HG03064 (cell line): ENCODE data around the gene SLC35F3.
"Not testable (repeated sequence)": the region's sequence is repeated elsewhere in the genome, so short reads cannot be mapped to it uniquely, and the experiment has no call there.

Experiments
- ATAC-seq: cut with Tn5 transposase; IDR thresholded peaks from one replicate; pipeline ENCODE4 v1.9.1; 2021; ENCODE audit warnings: low read depth; ENCODE audit not compliant: unreplicated experiment

SLC35F3 gene

DNA sequence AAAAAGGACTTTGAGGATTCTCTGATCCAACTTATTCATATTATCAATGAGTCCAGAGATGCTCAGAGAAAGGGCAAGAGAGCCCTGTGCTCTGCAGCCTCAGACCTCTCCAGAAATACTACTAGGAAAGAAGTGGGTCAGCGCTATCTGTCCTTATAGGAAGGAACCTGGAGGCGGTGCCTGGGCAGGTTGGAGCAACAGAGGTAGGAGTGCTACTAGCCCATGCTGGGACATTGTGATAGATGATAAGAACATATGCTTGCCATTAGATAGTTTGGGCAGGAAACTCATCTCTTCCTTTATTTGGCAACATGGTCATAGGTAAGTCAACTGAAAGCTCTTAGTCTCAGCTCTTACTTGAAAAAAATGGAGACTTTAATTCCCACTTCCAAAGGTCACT lies 335.0 kb downstream of the SLC35F3 start:
- ATAC-seq: no peak

DNA sequence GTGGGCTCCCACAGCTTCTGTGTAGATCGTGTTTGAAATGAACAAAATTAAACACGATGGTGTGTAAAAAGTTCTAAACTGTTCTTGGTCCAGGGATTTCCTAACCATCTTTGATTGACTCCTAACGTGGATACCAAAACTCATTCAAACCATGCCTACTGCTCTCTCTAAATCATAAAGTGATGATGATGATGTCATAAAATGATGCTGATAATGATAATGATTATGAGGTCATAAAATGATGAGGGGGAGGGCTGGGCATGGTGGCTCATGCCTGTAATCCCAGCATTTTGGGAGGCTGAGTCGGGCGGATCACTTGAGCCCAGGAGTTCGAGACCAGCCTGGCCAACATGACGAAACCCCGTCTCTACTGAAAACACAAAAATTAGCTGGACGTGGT lies 335.5 kb downstream of the SLC35F3 start:
- no peak for ATAC-seq

DNA sequence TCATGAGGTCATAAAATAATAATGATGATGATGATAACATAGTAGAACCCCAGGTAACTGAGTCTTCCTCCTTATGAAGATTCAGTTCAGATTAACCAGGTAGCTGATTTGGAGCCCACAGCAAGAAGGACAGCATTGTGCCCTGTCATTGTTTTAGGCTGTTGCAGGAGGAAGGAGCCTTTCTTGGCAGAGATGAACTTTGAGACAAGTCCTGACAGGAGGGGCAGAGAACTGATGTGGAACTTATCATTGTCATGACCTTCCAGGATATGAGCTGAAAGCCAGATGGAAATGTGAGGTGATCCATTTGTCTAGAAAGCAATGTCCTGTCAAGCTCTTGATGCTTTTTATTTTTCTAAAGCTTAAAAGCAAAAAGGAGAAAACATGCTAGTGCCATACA lies 336.2 kb downstream of the SLC35F3 start:
- ATAC-seq: no peak

DNA sequence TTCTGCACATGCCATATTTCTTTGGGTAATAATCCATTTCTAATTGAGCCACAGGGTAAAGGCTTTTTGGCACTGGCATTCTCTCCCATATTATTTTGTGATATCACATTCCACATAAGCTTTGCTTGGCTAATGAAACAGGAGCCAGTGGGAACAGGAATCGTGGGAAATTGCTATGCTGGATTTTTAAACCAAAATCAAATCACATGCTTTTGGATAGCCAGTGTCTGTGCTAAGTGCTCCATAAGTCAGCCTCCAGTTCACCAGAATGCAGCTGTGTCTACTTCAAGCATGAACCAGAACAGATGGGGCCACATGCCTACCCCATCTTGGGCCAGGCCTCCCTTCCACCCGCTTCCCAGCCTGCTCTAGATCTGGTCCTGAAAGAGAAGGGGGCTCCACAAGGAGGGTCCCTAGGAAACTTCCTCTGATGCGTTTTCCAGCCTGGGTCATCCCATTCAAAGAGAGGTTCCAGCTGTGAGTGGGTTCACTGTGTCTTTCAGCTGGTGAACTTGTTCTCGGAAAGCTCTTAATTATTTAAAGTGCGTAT lies 337.5 kb downstream of the SLC35F3 start:
- ATAC-seq: no peak

DNA sequence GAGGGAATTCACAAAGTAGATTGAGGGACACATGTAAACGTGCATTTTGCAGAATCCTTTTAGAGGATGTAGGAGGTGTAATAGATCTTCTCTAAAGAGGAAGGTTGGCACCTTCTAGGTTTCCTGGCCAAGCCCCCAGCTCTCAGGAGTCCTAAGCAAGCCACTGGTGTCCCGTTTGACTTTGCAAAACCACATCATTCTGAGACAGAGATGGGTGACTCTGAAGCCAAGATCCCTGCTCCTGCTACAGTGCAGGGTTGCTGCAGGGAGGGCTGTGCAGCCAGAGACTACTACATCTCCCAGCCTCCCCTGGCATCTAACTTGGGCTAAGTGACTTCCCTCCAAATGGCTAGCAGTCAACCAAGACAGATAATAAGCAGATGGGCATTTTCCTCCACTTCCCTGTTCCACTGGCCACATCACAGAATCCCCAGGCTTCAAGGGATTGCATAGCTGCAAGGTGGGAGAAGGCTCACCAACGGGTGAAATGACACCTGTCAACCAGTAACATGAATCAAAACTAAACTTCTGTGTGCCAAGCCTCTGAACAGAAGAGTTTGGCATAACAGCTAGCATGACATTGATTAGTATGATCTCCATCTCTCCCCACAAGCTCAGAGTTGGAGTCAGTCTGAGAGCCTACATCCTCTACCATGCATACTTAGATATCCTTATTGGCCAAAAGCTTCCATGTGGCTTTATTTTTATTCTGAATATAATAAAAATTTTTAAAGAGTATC lies 339.2 kb downstream of the SLC35F3 start:
- no peak for ATAC-seq

DNA sequence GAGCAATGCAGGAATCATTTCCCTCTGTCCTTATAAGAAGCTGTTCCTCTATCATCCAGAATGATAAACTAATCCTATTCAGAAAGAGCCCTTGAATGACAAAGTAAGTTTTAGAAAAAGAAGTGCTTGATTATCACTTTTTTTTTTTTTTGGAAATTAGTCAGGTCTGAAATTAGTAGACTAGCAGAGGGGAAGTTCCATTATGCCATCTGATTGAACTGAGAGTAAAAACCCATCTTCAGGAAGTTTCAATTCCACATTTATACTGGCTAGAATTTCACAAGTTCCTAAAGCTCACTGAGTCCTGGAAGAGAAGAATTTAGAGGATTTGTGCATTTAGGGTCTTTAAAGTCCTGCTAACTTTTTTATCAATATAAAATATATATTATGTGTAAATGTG lies 340.0 kb downstream of the SLC35F3 start:
- peak; percentile 25 for ATAC-seq

DNA sequence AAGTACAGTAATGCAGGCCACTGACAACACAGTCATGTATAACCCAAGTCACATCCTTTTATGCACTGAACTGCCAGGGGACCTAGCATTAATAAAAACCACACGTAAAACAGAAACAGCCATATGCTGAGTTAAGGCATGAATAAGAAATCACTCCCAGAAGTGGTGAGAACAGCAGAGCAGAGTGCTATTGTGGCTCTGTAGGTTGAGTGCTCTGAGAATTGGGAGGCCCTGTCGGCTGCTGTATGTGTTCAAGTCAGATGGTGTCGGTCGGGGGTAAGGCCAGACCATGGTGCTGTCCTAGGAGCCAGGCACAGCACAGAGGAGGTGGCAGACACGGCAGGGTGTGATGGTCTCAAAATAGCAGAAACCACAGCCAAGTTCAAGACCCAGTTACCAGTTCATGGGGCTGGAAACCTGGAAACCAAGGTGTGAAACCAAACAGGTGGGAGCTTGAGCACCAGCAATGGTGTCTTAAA lies 342.2 kb downstream of the SLC35F3 start:
- ATAC-seq: peak; percentile 90

DNA sequence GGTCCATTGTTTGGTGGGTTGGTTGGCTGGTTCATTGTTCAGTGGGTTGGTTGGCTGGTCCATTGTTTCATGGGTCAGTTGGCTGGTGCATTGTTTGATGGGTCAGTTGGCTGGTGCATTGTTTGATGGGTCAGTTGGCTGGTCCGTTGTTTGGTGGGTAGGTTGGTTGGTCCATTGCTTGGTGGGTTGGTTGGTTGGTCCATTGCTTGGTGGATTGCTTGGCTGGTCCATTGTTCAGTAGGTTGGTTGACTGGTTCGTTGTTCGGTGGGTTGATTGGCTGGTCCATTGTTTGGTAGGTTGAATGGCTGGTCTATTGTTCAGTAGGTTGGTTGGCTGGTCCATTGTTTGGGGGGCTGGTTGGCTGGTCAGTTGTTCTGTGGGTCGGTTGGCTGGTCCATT lies 343.3 kb downstream of the SLC35F3 start:
- ATAC-seq: not testable (repeated sequence)

DNA sequence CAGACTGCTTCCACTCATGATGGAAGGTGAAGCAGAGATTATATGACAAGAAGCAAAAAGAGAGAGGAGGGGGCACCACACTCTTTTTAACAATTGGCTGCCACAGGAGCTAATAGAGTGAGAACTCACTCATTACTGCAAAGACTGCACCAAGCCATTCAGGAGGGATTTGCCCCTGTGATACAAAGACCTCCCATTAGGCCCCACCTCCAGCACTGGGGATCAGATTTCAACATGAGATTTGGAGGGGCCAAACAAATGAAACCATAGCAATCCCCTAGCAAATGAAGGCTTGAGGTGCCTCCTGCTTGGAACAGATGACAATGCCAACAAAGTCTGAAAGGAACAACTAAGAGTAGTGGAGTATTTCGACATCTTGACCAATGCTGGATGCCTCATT lies 346.3 kb downstream of the SLC35F3 start:
- no peak for ATAC-seq

DNA sequence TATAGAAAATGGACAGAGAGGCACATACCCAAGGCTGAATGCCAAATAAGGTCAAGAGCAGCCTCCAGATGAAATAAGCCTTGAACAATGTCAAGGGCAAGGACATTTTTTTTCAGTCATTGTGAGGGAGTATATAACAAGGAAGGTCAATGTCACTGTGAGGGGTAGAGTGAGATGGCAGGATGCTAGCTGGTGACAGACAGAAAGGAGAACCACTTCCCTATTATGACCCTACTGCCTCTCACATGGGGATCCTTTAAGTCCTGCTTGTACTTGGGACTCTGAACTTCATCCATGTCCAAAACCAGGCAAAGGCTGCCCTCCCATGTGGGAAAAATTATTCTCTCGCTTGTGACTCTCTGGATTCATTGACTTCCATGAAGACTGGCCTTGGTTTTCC lies 349.3 kb downstream of the SLC35F3 start:
- no peak for ATAC-seq

DNA sequence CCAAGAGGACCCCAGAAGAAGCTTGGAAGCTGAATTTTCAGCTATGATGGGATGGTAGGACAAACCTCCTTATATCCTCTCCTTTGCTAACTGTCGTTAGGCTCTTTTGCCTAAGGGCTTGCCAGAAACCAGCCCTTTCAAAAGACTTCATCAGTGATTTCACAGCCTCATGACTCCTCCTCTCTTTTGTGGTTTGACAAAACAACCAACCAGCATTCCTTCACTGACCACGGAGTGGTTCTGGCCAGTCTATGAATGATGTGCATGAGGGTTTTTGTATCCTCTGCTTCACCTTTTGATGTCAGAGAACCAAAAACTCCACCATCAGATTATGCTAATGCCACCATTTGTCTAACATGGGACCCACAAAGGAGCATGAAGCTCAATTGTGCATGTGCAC lies 351.9 kb downstream of the SLC35F3 start:
- ATAC-seq: no peak

DNA sequence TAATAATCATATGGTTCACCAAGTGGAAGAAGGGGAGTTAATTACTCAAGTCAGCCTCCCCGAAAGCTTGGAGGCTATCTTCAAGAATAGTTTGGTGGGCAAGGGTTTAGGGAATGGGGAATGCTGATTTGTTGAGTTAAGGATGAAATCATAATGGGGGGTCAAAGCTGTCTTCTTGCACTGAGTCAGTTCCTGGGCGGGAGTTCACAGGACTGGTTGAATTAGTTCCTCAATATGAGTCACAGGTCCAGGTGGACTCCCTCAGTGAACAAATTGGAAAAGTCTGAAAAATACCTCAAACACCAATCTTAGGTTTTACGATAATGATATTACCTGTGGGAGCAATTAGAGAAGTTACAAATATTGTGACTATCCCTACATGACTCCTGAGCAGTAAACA lies 353.6 kb downstream of the SLC35F3 start:
- no peak for ATAC-seq

DNA sequence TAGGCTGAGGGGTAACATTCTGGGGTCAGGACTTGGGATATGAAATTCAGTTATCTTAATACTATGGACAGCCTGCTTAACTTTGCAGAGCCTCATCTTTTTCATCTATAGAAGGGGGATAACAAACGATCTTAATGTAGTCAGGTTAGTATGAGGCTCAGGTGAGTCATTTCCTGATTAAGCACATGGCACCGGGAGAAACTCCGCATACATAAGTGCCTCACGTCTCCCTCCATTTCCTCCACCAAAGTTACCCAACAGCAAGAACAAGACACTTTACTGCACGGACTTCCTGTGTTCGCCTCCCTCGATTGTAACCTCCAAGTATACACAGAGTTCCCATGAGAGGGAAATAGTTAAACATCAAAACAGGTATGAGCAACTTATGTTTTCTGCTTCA lies 356.1 kb downstream of the SLC35F3 start:
- no peak for ATAC-seq

DNA sequence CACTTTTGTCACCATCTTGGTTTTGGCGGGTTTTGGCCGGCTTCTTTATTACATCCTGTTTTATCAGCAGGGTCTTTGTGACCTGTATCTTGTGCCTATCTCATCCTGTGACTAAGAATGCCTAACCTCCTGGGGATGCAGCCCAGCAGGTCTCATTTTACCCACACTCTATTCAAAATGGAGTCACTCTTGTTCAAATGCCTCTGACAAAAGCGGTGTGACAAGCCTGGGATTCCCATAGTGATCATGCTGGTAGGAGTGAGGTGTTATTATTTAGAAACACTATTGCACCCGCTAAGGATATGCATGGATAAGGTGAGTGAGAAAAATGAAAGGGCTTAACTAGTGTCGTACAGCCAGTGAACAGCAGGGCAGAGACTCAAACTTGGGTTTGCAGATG lies 357.1 kb downstream of the SLC35F3 start:
- no peak for ATAC-seq

DNA sequence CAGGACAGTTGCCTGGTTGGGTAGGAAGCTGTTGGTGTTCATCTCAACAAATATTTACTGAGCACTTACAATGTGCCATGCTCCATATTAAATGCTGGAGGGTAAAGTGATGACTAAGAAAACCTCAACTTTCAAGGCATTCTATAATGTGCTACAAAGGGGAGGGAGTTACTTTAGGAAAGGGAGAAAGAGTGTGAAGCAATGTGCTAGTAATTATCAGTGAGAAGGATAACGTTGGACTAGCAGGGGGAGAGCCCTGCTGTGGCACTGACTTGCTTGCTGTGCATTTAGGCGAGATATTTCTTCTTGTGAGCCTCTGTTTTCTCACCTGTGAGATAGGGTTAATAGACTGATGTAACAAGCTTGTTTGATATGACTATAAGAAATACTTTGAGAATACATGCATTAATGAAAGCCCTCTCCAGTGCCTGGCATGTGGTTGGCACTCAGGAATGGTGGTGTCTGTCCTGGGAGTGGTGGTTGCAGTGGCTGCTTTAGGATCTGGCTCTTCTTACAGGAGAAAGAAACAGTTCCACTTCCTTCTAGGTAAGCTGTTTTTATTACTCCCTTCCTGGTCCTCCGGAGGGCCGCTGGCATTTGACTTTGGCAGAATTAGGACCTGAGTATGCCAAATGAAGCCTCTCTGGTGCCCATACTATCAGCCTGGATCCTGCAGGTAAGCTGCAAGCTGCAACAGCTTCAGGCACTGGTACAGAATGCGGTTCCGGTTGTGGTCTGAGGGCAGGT lies 357.7 kb downstream of the SLC35F3 start:
- ATAC-seq: no peak

DNA sequence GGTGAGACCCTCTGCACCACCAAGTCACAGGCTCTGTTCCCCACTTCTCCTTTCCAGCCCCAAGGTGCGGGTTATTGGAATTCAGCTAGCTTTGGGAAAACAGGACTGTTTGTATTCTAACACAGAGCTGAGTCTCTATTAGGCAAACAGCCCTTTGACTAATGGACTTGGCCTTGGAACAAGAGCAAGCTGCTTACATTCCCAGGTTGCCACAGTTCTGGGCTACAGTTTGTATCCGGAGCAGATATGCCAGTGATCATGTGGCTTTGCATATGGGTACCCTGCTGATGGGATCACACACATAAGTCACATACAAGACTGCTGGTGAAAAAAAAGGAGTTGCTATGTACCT lies 358.3 kb downstream of the SLC35F3 start:
- no peak for ATAC-seq

DNA sequence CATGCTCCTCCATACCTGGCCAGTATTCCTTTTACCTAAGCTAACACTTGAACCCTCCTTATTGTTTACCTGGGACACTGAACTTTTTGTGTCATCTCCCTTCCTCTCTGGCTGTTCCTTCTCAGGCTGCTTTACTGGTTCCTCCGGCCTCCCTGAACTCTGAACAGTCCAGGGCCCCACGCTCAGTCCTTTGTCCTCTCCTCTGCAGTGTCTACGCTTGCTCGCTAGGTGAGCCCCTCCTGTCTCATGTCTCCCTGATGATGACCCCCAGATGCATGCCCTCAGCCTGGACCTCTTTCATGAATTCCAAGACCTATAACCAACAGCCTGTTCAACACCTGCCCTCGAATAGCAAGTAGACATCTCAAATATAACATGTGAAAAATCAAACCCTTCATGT lies 360.4 kb downstream of the SLC35F3 start:
- ATAC-seq: no peak

DNA sequence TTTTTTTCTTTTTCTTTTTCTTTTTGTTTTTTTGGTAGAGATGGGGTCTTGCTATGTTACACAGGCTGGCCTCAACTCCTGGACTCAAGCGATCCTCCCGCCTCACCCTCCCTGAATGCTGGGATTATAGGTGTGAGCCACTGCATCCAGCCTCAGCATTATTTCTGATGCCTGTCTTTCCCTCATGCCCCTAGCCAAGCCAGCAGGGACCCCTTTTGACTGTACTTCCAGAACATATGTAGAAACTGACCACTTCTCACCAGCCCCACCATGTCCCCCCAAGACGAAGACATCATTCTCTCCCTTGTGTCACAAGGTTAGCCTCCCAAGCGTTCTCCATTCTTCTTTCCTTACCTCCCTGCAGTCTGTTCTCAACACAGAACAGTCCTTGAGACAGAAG lies 360.8 kb downstream of the SLC35F3 start:
- ATAC-seq: no peak

DNA sequence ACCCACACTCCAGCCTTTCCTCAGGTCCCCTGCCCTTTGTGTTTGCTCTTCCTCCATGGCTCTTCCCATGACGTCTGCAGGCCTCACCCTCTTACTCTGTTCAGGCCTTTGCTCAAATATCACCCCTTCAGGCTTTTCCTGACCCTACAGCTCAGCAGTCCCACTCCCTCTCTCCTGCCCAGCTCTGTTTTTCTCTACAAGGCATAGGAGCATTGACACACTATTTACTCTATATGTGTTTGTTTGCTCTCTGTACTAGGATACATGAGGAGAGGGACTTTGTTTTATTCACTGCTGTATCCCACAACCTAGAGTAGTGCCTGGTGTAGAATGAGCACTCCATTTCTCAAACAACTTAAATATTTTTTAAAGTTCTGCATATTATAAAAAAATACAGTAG lies 361.4 kb downstream of the SLC35F3 start:
- ATAC-seq: no peak

DNA sequence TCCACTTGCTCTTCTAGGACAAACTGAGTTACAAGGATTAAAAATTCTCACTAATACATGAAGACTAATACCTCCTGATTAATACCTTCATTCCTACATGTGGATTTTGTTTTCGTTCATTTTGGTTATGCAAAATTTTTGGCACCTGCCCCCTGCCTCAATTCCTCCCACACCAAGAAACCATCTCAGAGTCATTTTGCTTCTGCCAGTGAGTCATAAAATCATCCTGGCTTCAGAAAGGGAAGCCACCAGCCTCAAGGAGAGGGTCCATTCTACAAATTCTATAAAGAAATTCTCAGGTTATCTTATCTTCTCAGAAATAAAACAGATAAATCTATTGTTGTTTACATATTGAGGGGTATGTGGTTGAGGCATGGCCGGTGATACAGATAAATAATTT lies 365.6 kb downstream of the SLC35F3 start:
- ATAC-seq: no peak

DNA sequence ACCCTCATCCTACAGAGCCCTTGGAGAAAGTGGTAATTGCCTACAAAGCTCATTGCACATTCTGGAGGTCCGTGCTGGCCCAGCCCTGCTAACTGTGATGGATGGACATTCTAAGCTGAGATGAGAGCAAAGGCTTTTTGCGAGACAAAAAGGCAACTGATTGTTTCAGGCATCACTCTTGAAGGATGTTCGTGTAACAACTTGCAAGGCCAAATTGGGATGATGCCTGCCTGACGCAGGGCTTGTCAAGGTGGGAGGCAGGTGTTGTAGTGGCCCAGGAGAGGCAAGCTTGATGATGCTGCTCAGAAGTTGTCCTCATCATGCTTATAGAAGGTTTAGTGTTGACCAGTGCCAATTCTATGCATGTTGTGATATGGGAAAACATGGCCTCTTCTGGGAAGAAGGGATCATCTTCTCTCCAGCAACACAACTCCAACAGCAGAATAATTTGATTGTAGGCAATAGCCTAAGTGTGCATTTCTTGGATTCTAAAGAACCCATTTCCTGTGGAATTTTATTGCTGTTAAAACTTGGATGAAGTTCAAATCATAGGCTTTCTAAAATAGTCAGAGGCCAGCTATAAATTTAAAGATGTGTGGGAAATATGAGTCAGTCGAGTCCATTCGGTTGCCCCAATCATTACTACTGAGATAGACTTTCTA lies 366.2 kb downstream of the SLC35F3 start:
- ATAC-seq: no peak
